AG09319 (cell line): ENCODE measurements around the gene FHIT.

Experiments used
- DNase-seq: peaks from one replicate; pipeline ENCODE4 v3.0.0-alpha.2; 2010; ENCODE audit warnings: low read depth; ENCODE audit errors: extremely low read depth
- CTCF ChIP-seq: IDR thresholded peaks from 2 replicates; pipeline ENCODE4 v1.5.1; 2011; ENCODE audit warnings: low read depth, mild to moderate bottlenecking, inconsistent platforms, low read length, moderate library complexity

Gene FHIT

GRCh38 chr3:61065451-61066011, 185.7 kb downstream of the FHIT start:
- no peak for DNase-seq

DNA sequence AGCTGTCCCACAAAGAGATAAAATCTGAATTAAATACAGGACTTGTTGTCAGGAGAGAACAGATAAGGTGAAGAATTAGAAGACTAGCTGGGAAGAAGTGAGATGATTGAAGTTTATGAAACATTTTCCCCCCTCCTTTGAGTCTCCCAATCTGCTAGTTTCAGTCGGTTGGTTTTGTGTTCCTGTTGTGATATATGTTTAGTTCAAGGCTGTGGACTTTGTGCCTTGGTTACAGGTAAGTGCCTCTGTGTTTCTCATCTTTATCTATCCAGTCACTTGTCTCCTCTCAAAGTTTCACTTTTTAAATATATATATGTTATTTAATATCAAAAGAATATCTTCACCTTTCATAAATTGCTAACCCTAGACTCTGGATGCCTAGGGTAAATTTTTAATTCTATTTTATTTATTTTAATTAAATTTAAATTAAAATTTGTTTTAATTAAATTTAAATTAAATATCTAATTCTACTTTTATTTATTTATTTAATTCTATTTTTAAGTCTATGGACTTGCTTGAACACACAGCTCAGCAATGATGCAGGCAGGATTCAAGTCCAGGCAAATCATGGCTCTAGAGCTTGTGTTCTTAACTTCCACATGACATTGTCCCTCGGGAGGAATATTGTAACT, 190.0 kb downstream of the FHIT start:
- no peak for TF ChIP-seq CTCF
- DNase-seq, result no peak

More at GRCh38 chr3:61065451-61066011, 185.7 kb downstream of the FHIT start:
- no peak for TF ChIP-seq CTCF

DNA sequence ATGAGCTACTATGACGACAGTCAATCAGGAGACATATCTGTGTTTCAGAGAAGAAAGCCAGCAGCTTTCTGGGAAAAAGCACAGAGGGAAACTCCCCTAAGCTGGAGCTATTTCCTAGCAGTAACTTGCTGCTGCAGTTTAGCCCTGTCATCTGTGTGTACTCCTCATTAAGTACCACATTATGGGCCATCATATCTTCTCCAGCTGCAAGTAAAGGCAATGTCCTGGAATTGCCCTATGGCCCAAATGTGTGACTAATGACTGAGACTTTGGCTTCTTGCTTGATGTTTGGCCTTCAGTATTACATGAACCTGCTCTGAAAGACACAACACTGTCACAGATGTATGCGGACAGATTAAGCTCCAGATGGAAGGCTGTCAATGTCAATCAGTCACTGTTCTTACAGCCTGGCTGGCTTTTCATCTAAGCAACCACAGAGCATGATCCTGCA, 190.8 kb downstream of the FHIT start:
- DNase-seq, result no peak
- no peak for TF ChIP-seq CTCF

GRCh38 chr3:61058836-61059235, 192.4 kb downstream of the FHIT start:
- TF ChIP-seq CTCF, result no peak
- DNase-seq, result no peak

DNA sequence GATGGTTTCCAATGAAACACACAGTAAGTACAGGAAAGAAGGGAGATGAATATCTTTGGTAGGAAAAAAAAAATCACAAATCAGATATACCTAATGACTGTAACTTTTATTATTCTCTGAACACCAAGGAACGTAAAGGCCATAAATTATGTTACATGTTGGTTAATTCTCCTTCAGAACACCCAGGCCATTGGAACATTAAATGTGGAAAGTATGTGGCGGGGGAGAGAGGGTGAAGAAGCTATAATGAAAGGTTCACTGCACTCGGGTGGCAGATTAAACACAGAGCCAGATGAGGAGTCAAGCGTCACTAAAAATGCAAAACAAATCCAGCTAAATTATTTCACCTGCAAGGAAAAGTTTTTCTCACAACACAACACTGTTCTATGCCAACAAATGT, 193.8 kb downstream of the FHIT start:
- no peak for DNase-seq
- no peak for TF ChIP-seq CTCF

GRCh38 chr3:61055447-61055846, 195.8 kb downstream of the FHIT start:
- TF ChIP-seq CTCF, result no peak
- no peak for DNase-seq

DNA sequence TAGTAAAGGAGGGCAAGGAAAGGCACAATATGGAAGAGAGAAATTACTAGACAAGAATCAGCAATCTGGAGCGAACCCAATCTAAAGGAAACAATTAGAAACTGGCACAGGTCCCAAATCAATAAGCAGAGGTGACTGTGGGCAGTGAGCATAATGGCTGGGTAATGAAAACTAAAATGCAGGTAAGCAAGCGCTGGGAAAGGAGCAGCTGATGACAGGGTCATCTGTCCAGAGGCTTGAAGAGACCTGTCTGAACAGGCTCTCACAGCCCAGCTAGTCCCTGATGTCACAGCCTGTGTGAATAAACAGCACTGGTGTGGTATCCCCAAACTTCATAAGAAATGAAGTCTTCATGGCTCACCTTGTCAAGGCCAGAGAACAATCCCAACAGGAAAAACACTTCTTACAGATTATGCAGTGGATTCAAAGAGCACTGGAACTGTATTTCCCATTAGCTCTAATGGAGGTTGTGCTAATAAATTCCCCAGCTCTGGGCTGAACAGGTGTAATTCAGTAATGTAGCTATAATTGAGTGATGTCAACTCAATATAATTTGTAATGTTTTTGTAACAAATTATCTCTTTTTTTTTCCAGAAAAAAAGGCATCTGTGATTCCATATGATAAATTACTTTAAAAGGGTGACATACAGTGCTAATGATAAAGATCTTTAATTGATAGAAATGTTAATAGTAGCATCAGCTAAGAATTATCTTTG, 197.3 kb downstream of the FHIT start:
- no peak for DNase-seq
- no peak for TF ChIP-seq CTCF
